Activated T-cell treated with anti-CD3 and anti-CD28 coated beads, Interleukin-2, amount 50 U/mL, for 4 hours (primary cell): Measurements from ENCODE around the gene DHRS12. TPM values are rescaled to one million over a fixed set of nuclear protein-coding genes. Genes with fewer than 3 reads are reported as not detected.

Experiments used
- ATAC-seq, 2 donors: fragments of 200-7000 bp; cut with Tn5 transposase; one replicate each; pipeline ENCODE4 v1.10.0; 2021
- DNase-seq: peaks from one replicate; pipeline ENCODE4 v3.0.0-alpha.2; 2020
- H3K27me3 Mint-ChIP-seq: one replicate; pipeline ENCODE4 v1.8.0; 2021; ENCODE audit warnings: low read depth, mixed read lengths
- H3K36me3 Mint-ChIP-seq: one replicate; pipeline ENCODE4 v1.8.0; 2022; ENCODE audit warnings: mixed read lengths; ENCODE audit not compliant: insufficient read depth
- H3K4me1 Mint-ChIP-seq: one replicate; pipeline ENCODE4 v1.8.0; 2021; ENCODE audit warnings: low read depth, mixed read lengths
- H3K4me3 Mint-ChIP-seq: one replicate; pipeline ENCODE4 v1.8.0; 2021; ENCODE audit warnings: mild to moderate bottlenecking, moderate library complexity, mixed read lengths
- H3K9me3 Mint-ChIP-seq: one replicate; pipeline ENCODE4 v1.8.0; 2021; ENCODE audit warnings: mixed read lengths
- total RNA-seq, 3 donors: library from RNA; stranded (reverse); gene quantifications; one replicate each; pipeline ENCODE4 v1.2.1, GENCODE V29; 2021

The DHRS12 gene
- total RNA-seq, 3 donors from 2014 or later, result 3.5 to 4.1 (median 3.6) TPM

- H3K9me3 Mint-ChIP-seq, result no peaks in the 10 kb centered on the region
- H3K27me3 Mint-ChIP-seq, result no peaks in the 10 kb centered on the region
- no peak for ATAC-seq
- H3K4me1 Mint-ChIP-seq, result no peaks in the 10 kb centered on the region
- H3K4me3 Mint-ChIP-seq, result no peak overlapping the region
- DNase-seq, result no peak
- peaks cover 8% of the 10 kb centered on the region for H3K36me3 Mint-ChIP-seq
These were observed 32.4 kb downstream of the DHRS12 start for GRCh38 chr13:51771418-51772104.

- no peak for ATAC-seq
- Mint-ChIP-seq H3K4me3 (no peak overlapping the region), H3K9me3 (no peaks in the 10 kb centered on the region), H3K27me3 (no peaks in the 10 kb centered on the region), H3K4me1 (peaks cover 4% of the 10 kb centered on the region), H3K36me3 (peaks cover 10% of the 10 kb centered on the region)
- no peak for DNase-seq
These were observed 33.1 kb downstream of the DHRS12 start for GRCh38 chr13:51770681-51771417.

GRCh38 chr13:51770160-51770559 lies 33.8 kb downstream of the DHRS12 start:
- Mint-ChIP-seq H3K4me3 (no peak overlapping the region), H3K9me3 (no peaks in the 10 kb centered on the region)

GRCh38 chr13:51769455-51770127 lies 34.4 kb downstream of the DHRS12 start:
- ATAC-seq (no peak), DNase-seq (no peak)
- H3K36me3 Mint-ChIP-seq, result peaks cover 10% of the 10 kb centered on the region
- no peaks in the 10 kb centered on the region for H3K27me3 Mint-ChIP-seq
- peaks cover 17% of the 10 kb centered on the region for H3K4me1 Mint-ChIP-seq
- no peak overlapping the region for H3K4me3 Mint-ChIP-seq
- H3K9me3 Mint-ChIP-seq, result no peaks in the 10 kb centered on the region

More at GRCh38 chr13:51770160-51770559, 33.8 kb downstream of the DHRS12 start:
- Mint-ChIP-seq H3K4me1 (peaks cover 11% of the 10 kb centered on the region), H3K36me3 (peaks cover 10% of the 10 kb centered on the region), H3K27me3 (no peaks in the 10 kb centered on the region)
- DNase-seq, result no peak
- ATAC-seq, result no peak

- H3K9me3 Mint-ChIP-seq, result no peaks in the 10 kb centered on the region
- H3K4me1 Mint-ChIP-seq, result peaks cover 22% of the 10 kb centered on the region
- no peak overlapping the region for H3K4me3 Mint-ChIP-seq
- ATAC-seq (no peak), DNase-seq (no peak)
- H3K36me3 Mint-ChIP-seq, result peaks cover 10% of the 10 kb centered on the region
- no peaks in the 10 kb centered on the region for H3K27me3 Mint-ChIP-seq
These were observed 35.0 kb downstream of the DHRS12 start for GRCh38 chr13:51768976-51769375.

GRCh38 chr13:51768378-51768921 lies 35.5 kb downstream of the DHRS12 start:
- no peaks in the 10 kb centered on the region for H3K27me3 Mint-ChIP-seq
- no peak overlapping the region for H3K4me3 Mint-ChIP-seq
- no peak for DNase-seq
- H3K9me3 Mint-ChIP-seq, result no peaks in the 10 kb centered on the region
- no peak for ATAC-seq
- H3K36me3 Mint-ChIP-seq, result peaks cover 10% of the 10 kb centered on the region
- H3K4me1 Mint-ChIP-seq, result peaks cover 26% of the 10 kb centered on the region

- H3K27me3 Mint-ChIP-seq, result no peaks in the 10 kb centered on the region
- DNase-seq (no peak), ATAC-seq (no peak)
- no peaks in the 10 kb centered on the region for H3K9me3 Mint-ChIP-seq
- peaks cover 38% of the 10 kb centered on the region for H3K4me1 Mint-ChIP-seq
- H3K36me3 Mint-ChIP-seq, result peaks cover 15% of the 10 kb centered on the region
- no peak overlapping the region for H3K4me3 Mint-ChIP-seq
These were observed 36.9 kb downstream of the DHRS12 start for GRCh38 chr13:51767100-51767499.

GRCh38 chr13:51765142-51765515 lies 38.8 kb downstream of the DHRS12 start:
- H3K4me3 Mint-ChIP-seq, result peak overlapping the region; percentile 82
- no peaks in the 10 kb centered on the region for H3K9me3 Mint-ChIP-seq
- ATAC-seq (no peak), DNase-seq (no peak)
- peaks cover 26% of the 10 kb centered on the region for H3K36me3 Mint-ChIP-seq
- peaks cover 41% of the 10 kb centered on the region for H3K4me1 Mint-ChIP-seq
- no peaks in the 10 kb centered on the region for H3K27me3 Mint-ChIP-seq

GRCh38 chr13:51764184-51765141 lies 39.5 kb downstream of the DHRS12 start:
- Mint-ChIP-seq H3K4me1 (peaks cover 41% of the 10 kb centered on the region), H3K27me3 (no peaks in the 10 kb centered on the region), H3K9me3 (no peaks in the 10 kb centered on the region), H3K4me3 (peak overlapping the region; percentile 82), H3K36me3 (peaks cover 31% of the 10 kb centered on the region)
- peak; percentile 54 for DNase-seq
- peak; percentile 93 for ATAC-seq

- Mint-ChIP-seq H3K4me3 (no peak overlapping the region), H3K9me3 (no peaks in the 10 kb centered on the region), H3K36me3 (peaks cover 35% of the 10 kb centered on the region), H3K4me1 (peaks cover 41% of the 10 kb centered on the region), H3K27me3 (no peaks in the 10 kb centered on the region)
- DNase-seq (no peak), ATAC-seq (no peak)
These were observed 40.5 kb downstream of the DHRS12 start for GRCh38 chr13:51763486-51763885.

GRCh38 chr13:51761643-51762350 lies 42.2 kb downstream of the DHRS12 start:
- DNase-seq, result no peak
- no peak overlapping the region for H3K4me3 Mint-ChIP-seq
- H3K27me3 Mint-ChIP-seq, result no peaks in the 10 kb centered on the region
- H3K4me1 Mint-ChIP-seq, result peaks cover 41% of the 10 kb centered on the region
- no peaks in the 10 kb centered on the region for H3K9me3 Mint-ChIP-seq
- peaks cover 36% of the 10 kb centered on the region for H3K36me3 Mint-ChIP-seq
- ATAC-seq, result no peak

GRCh38 chr13:51760592-51760991 lies 43.4 kb downstream of the DHRS12 start:
- Mint-ChIP-seq H3K4me1 (peaks cover 34% of the 10 kb centered on the region), H3K4me3 (no peak overlapping the region), H3K9me3 (no peaks in the 10 kb centered on the region), H3K27me3 (no peaks in the 10 kb centered on the region), H3K36me3 (peaks cover 36% of the 10 kb centered on the region)
- no peak for DNase-seq
- no peak for ATAC-seq

- Mint-ChIP-seq H3K4me3 (no peak overlapping the region), H3K27me3 (no peaks in the 10 kb centered on the region), H3K9me3 (no peaks in the 10 kb centered on the region), H3K4me1 (peaks cover 22% of the 10 kb centered on the region), H3K36me3 (peaks cover 39% of the 10 kb centered on the region)
- DNase-seq (no peak), ATAC-seq (no peak)
These were observed 44.7 kb downstream of the DHRS12 start for GRCh38 chr13:51759240-51759639.
